Subcutaneous adipose tissue (tissue), 4 donors: ENCODE measurements around the gene ERBB4. TPM values are rescaled to one million over a fixed set of nuclear protein-coding genes. Genes with fewer than 3 reads are reported as not detected.

ENCODE experiments used
- total RNA-seq, 4 donors: library from RNA; depleted of rRNA; stranded (reverse); fragments of >200 nt; gene quantifications; one replicate each; pipeline ENCODE4 v1.1.0, GENCODE V29; 2016
- TF ChIP-seq, protein P1 (sequence below): fragments of 450-650 bp; IDR thresholded peaks from one replicate; pipeline ENCODE4 v1.5.1; 2016; ENCODE audit warnings: low read depth, mild to moderate bottlenecking, control low read depth, antibody characterized with exemption, moderate library complexity

Gene ERBB4
- total RNA-seq, 4 donors from 2014 or later: 0.17 to 1.5 (median 0.71) TPM

DNA sequence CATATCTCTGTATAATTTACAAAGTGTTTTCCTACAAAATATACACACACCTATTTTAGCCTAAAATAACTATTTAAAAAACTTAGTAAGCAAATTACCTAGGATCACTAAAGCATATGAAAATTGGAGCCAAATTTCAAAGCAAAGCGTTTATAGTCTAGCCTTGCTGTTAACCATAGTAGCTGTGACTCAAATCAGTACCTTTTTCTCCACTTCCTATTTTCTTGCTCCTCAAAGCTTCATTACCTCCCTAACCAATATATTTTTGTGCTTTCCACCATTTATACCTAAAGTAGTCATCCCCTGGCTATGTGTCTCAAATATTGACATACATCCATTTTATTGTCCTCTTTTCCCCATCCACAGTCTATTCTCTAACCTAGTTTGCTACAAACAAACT, 73.1 kb downstream of the ERBB4 start:
- TF ChIP-seq, protein P1, sequence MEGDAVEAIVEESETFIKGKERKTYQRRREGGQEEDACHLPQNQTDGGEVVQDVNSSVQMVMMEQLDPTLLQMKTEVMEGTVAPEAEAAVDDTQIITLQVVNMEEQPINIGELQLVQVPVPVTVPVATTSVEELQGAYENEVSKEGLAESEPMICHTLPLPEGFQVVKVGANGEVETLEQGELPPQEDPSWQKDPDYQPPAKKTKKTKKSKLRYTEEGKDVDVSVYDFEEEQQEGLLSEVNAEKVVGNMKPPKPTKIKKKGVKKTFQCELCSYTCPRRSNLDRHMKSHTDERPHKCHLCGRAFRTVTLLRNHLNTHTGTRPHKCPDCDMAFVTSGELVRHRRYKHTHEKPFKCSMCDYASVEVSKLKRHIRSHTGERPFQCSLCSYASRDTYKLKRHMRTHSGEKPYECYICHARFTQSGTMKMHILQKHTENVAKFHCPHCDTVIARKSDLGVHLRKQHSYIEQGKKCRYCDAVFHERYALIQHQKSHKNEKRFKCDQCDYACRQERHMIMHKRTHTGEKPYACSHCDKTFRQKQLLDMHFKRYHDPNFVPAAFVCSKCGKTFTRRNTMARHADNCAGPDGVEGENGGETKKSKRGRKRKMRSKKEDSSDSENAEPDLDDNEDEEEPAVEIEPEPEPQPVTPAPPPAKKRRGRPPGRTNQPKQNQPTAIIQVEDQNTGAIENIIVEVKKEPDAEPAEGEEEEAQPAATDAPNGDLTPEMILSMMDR: no peak

GRCh38 chr2:212454149-212454548, 84.5 kb downstream of the ERBB4 start:
- TF ChIP-seq, protein P1: no peak

GRCh38 chr2:212451786-212452231, 86.8 kb downstream of the ERBB4 start:
- TF ChIP-seq, protein P1: no peak

GRCh38 chr2:212448698-212449097, 89.9 kb downstream of the ERBB4 start:
- TF ChIP-seq, protein P1: no peak

GRCh38 chr2:212441821-212442220, 96.8 kb downstream of the ERBB4 start:
- TF ChIP-seq, protein P1: no peak

GRCh38 chr2:212441141-212441540, 97.5 kb downstream of the ERBB4 start:
- TF ChIP-seq, protein P1: no peak

DNA sequence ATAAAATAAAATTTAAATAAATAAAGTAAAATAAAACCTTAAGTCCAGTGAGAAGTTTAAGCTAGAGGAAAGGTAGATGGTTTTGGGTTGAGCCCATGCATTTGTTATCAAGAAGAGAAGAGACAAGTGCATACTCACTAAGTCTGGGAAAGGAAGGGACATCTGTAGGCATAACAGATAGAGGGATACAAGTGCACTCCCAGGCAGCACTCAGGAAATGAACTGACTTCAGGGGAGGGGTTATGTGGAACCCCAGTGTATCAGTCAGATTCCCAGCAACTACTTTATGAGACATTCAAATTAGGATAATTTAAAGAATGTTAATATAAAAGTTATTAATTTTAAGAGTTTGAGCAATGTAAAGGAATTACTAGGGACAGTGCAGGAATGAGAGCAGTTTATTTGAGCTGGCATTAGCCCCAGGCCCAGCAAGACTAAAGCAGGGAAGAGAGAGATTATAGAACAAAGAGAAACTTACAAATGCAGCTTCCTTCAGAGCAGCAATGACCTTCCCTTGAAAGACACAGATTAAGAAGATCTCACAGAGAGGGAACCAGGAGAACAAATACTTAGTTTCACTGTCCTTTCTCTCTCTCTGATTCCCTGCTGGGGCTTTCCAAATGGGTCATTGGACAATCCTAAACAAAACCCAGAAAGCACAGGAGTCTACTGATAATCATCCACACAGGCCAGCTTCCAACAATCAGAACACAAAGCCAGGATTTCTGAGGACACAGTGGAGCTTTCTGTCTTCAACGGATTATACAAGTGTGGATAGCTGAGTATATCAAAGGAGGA, 109.7 kb downstream of the ERBB4 start:
- TF ChIP-seq, protein P1: no peak
